HuH-7 (cell line): ENCODE measurements around the gene RAVER1.

Source experiments
- DNase-seq: peaks from one replicate; pipeline ENCODE4 v3.0.0; 2011; ENCODE audit warnings: low spot score

RAVER1 gene

GRCh38 chr19:10269333-10270179 lies 63.8 kb downstream of the RAVER1 start:
- peak; percentile 63 for DNase-seq

DNA sequence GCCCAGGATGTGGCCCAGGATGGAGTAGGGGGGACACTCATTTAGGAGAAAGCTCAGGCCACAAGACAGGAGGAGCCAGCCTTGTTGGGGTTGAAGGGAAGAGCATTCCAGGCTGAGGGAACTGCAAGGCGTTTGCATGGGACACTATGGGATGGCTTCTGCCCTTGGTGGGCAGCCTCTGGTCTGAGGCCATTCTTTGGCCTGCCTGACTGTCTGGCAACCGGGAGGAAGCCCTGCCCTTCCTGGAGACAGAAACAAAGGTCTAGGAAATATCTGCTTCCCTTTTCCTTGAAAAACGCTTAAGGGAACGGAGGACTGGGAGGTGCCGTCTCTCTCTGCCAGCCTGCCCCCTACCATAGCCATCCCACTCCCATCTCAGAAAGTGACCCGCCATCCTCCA lies 65.3 kb downstream of the RAVER1 start:
- no peak for DNase-seq

DNA sequence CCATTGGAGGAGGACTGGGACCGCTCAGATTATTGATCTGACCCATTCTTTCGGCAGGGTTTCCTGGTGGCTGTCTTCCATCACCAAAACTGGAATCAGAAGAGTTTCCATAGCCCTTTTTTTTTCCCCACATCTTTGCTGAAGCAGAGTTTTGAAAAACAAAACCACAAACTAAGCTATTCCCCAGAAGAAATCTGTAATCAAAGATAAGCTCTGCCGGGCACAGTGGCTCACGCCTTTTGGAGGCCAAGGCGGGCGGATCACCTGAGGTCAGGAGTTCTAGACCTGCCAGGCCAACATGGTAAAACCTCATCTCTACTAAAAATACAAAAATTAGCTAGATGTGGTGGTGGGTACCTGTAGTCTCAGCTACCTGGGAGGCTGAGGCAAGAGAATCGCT lies 66.6 kb downstream of the RAVER1 start:
- no peak for DNase-seq
